ENCODE measurements around the gene AGAP1.

DNA sequence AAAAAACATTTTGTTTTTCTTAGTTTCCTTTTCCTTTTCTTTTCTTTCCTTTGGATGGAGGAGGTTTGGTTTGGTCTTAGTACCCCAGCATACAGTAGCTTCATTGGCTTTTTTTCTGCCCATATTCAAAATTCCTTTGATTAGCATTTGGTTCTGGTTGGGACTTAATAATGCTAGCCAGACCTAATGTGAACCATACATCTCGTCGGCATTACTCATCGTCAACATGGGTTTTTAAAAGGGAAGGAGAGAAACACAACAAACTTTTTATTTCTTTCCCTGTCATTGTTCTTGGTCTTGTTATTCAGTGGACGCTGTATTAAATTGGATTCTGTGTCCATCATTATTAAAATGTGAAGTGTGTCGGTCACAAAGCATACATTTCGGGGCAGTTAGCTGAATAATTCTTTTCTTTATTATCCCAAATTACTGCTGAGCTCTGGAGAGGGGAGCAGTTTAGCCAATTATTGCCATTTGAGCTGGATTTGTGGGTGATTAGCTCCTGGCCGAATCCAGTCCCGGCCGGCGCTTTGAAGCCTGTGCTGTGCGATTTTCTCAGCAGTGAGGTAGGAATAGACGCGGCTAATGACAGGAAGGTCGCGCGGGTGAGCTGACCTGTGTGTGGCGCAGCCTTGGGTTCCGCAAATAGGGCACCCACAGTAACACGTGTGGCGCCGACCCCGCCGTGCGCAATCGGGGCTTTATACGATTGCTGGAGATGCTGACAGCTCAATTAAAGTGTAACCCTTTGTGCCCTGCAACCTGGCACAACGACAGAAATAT, 371.1 kb downstream of the AGAP1 start:
- no peak for TF ChIP-seq CTCF (IDR thresholded peaks at IDR 0.05)
- TF ChIP-seq POLR2A (IDR thresholded peaks at IDR 0.05): no peak
- TF ChIP-seq POLR2AphosphoS5 (IDR thresholded peaks at IDR 0.05): no peak
